Activated naive CD4-positive, alpha-beta T cell treated with anti-CD3 and anti-CD28 coated beads for 36 hours (primary cell): ENCODE measurements around the gene GRIK1. TPM values are rescaled to one million over a fixed set of nuclear protein-coding genes. Genes with fewer than 3 reads are reported as not detected.
"Not testable (repeated sequence)": the region's sequence is repeated elsewhere in the genome, so short reads cannot be mapped to it uniquely, and the experiment has no call there.

Experiments
- CTCF ChIA-PET: fragments of 350-600 bp; sonication (Branson Sonifier 250); formaldehyde crosslinking; loops from one replicate; lab custom pipeline; 2021; ENCODE audit warnings: antibody characterized with exemption; lab: Charles Lee
- DNase-seq: peaks from one replicate; pipeline ENCODE4 v3.0.0-alpha.2; 2020
- H3K27ac Mint-ChIP-seq: one replicate; pipeline ENCODE4 v1.8.0; 2021; ENCODE audit warnings: mild to moderate bottlenecking, mixed read lengths
- H3K27me3 Mint-ChIP-seq: one replicate; pipeline ENCODE4 v1.8.0; 2021; ENCODE audit warnings: low read depth, mixed read lengths
- H3K36me3 Mint-ChIP-seq: one replicate; pipeline ENCODE4 v1.8.0; 2021; ENCODE audit warnings: low read depth, mixed read lengths
- H3K4me1 Mint-ChIP-seq: one replicate; pipeline ENCODE4 v1.8.0; 2021; ENCODE audit warnings: low read depth, mixed read lengths
- H3K4me3 Mint-ChIP-seq: one replicate; pipeline ENCODE4 v1.8.0; 2021; ENCODE audit warnings: mild to moderate bottlenecking, moderate library complexity, mixed read lengths
- H3K9me3 Mint-ChIP-seq: one replicate; pipeline ENCODE4 v1.8.0; 2021; ENCODE audit warnings: mixed read lengths
- intact Hi-C: fragments of 100-400 bp; cut with micrococcal nuclease; formaldehyde crosslinking; loops from one replicate; pipeline ENCODE4 v1.15.1; 2023
- total RNA-seq, 2 experiments: library from RNA; stranded (reverse); gene quantifications; one replicate each; pipeline ENCODE4 v1.2.3, GENCODE V29; 2021

GRIK1 gene
- total RNA-seq, 2 experiments from 2014 or later = not detected

- Mint-ChIP-seq H3K4me3 (no peak overlapping the region), H3K36me3 (peaks cover 2% of the 10 kb centered on the region), H3K4me1 (no peaks in the 10 kb centered on the region), H3K27ac (no peak overlapping the region), H3K9me3 (peaks cover 4% of the 10 kb centered on the region), H3K27me3 (no peaks in the 10 kb centered on the region)
- CTCF ChIA-PET = no interaction called here
- no peak for DNase-seq
- intact Hi-C loops = no loop called here
Measured at GRCh38 chr21:29626801-29627470, 312.9 kb downstream of the GRIK1 start.

DNA sequence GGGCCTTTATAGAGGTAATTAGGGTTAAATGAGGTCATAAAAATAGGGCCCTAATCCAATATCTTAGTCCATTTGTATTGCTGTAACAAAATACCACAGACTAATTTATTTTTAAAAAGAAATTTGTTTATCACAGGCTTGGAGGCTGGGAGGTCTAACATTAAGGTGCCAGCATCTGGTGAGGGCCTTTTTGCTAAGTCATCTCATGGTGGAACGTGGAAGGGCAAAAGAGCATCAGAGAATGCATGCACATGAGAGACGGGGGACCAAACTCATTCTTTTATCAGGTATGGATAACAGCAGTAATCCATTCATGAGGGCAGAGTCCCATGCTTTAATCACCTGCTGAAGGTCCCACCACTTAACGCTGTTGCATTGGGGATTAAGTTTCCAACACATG lies 313.8 kb downstream of the GRIK1 start:
- intact Hi-C loops = no loop called here
- CTCF ChIA-PET = no interaction called here
- no peak for DNase-seq
- Mint-ChIP-seq H3K9me3 (peaks cover 4% of the 10 kb centered on the region), H3K36me3 (peaks cover 2% of the 10 kb centered on the region), H3K4me1 (peaks cover 2% of the 10 kb centered on the region), H3K27ac (no peak overlapping the region), H3K4me3 (no peak overlapping the region), H3K27me3 (no peaks in the 10 kb centered on the region)

GRCh38 chr21:29624776-29625175 lies 315.0 kb downstream of the GRIK1 start:
- no peak overlapping the region for H3K4me3 Mint-ChIP-seq
- intact Hi-C loops = no loop called here
- peaks cover 4% of the 10 kb centered on the region for H3K9me3 Mint-ChIP-seq
- no peak for DNase-seq
- peaks cover 2% of the 10 kb centered on the region for H3K36me3 Mint-ChIP-seq
- H3K4me1 Mint-ChIP-seq = peaks cover 2% of the 10 kb centered on the region
- CTCF ChIA-PET = no interaction called here
- no peak overlapping the region for H3K27ac Mint-ChIP-seq
- H3K27me3 Mint-ChIP-seq = no peaks in the 10 kb centered on the region

GRCh38 chr21:29621525-29621924 lies 318.3 kb downstream of the GRIK1 start:
- peaks cover 4% of the 10 kb centered on the region for H3K9me3 Mint-ChIP-seq
- H3K27me3 Mint-ChIP-seq = no peaks in the 10 kb centered on the region
- peaks cover 2% of the 10 kb centered on the region for H3K4me1 Mint-ChIP-seq
- intact Hi-C loops = no loop called here
- no peak overlapping the region for H3K4me3 Mint-ChIP-seq
- no peak for DNase-seq
- CTCF ChIA-PET = interaction anchor here (0.7 kb wide), 1 partner anchor 168 kb away, joined by 5 read pairs; no protein-coding TSS in a partner anchor
- H3K36me3 Mint-ChIP-seq = peaks cover 2% of the 10 kb centered on the region
- H3K27ac Mint-ChIP-seq = no peak overlapping the region

- H3K36me3 Mint-ChIP-seq = no peaks in the 10 kb centered on the region
- H3K4me1 Mint-ChIP-seq = peaks cover 2% of the 10 kb centered on the region
- CTCF ChIA-PET = interaction anchor here (1.0 kb wide), 1 partner anchor 139 kb away, joined by 3 read pairs; no protein-coding TSS in a partner anchor
- no peak overlapping the region for H3K27ac Mint-ChIP-seq
- H3K27me3 Mint-ChIP-seq = no peaks in the 10 kb centered on the region
- intact Hi-C loops = no loop called here
- DNase-seq = no peak
- H3K4me3 Mint-ChIP-seq = no peak overlapping the region
- H3K9me3 Mint-ChIP-seq = no peaks in the 10 kb centered on the region
Measured at GRCh38 chr21:29616209-29616751, 323.5 kb downstream of the GRIK1 start.

DNA sequence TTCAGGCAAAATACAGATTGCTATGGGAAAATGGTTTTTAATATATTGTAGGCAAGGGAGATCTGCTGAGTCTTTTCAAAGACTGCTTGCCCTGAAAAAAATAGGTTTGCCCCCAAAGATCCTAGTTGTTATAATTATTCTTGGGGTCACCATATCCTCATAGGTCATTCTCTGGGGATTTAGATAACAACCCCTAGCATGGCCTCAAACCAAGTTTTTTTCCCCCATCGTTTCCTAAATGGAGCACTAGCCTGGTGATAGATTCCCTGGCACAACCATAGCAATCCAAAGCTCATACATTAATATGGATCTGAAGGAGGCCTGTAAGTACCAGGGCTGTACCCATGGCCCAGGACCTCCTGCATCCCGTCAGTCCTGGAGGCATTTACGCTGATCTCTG lies 325.9 kb downstream of the GRIK1 start:
- intact Hi-C loops = no loop called here
- CTCF ChIA-PET = interaction anchor here (0.7 kb wide), 1 partner anchor 72 kb away, joined by 3 read pairs; no protein-coding TSS in a partner anchor
- no peak overlapping the region for H3K27ac Mint-ChIP-seq
- no peak overlapping the region for H3K4me3 Mint-ChIP-seq
- no peaks in the 10 kb centered on the region for H3K27me3 Mint-ChIP-seq
- H3K36me3 Mint-ChIP-seq = no peaks in the 10 kb centered on the region
- no peaks in the 10 kb centered on the region for H3K4me1 Mint-ChIP-seq
- DNase-seq = no peak
- H3K9me3 Mint-ChIP-seq = no peaks in the 10 kb centered on the region

- H3K4me3 Mint-ChIP-seq = no peak overlapping the region
- no peaks in the 10 kb centered on the region for H3K4me1 Mint-ChIP-seq
- H3K36me3 Mint-ChIP-seq = no peaks in the 10 kb centered on the region
- H3K9me3 Mint-ChIP-seq = no peaks in the 10 kb centered on the region
- no peak for DNase-seq
- intact Hi-C loops = no loop called here
- H3K27ac Mint-ChIP-seq = no peak overlapping the region
- no peaks in the 10 kb centered on the region for H3K27me3 Mint-ChIP-seq
- CTCF ChIA-PET = interaction anchor here (0.6 kb wide), 1 partner anchor 146 kb away, joined by 4 read pairs; no protein-coding TSS in a partner anchor
Measured at GRCh38 chr21:29613021-29613420, 326.8 kb downstream of the GRIK1 start.

GRCh38 chr21:29610779-29611360 lies 328.9 kb downstream of the GRIK1 start:
- CTCF ChIA-PET = no interaction called here
- no peaks in the 10 kb centered on the region for H3K27me3 Mint-ChIP-seq
- intact Hi-C loops = no loop called here
- H3K36me3 Mint-ChIP-seq = no peaks in the 10 kb centered on the region
- H3K4me1 Mint-ChIP-seq = no peaks in the 10 kb centered on the region
- H3K9me3 Mint-ChIP-seq = no peaks in the 10 kb centered on the region
- no peak overlapping the region for H3K27ac Mint-ChIP-seq
- H3K4me3 Mint-ChIP-seq = no peak overlapping the region
- no peak for DNase-seq

- no peaks in the 10 kb centered on the region for H3K36me3 Mint-ChIP-seq
- H3K4me3 Mint-ChIP-seq = no peak overlapping the region
- H3K27me3 Mint-ChIP-seq = no peaks in the 10 kb centered on the region
- H3K9me3 Mint-ChIP-seq = no peaks in the 10 kb centered on the region
- H3K27ac Mint-ChIP-seq = no peak overlapping the region
- no peaks in the 10 kb centered on the region for H3K4me1 Mint-ChIP-seq
- DNase-seq = no peak
- intact Hi-C loops = loop anchor here (10.0 kb wide), 1 partner anchor 238 kb away; no protein-coding TSS in a partner anchor
- CTCF ChIA-PET = no interaction called here
Measured at GRCh38 chr21:29606613-29607012, 333.2 kb downstream of the GRIK1 start.

DNA sequence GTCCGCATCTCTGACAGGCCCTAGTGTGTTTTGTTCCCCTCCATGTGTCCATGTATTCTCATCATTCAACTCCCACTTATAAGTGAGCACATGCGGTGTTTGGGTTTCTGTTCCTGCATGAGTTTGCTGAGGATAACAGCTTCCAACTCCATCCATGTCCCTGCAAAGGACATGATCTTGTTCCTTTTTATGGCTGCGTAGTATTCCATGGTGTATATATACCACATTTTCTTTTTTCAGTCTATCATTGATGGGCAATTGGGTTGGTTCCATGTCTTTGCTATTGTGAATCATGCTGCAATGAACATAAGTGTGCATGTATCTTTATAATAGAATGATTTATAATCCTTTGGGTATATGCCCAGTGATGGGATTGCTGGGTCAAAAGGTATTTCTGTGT lies 334.6 kb downstream of the GRIK1 start:
- not testable (repeated sequence) for H3K36me3 Mint-ChIP-seq, H3K9me3 Mint-ChIP-seq, DNase-seq, H3K27me3 Mint-ChIP-seq, H3K4me1 Mint-ChIP-seq, H3K27ac Mint-ChIP-seq, H3K4me3 Mint-ChIP-seq
- CTCF ChIA-PET = interaction anchor here (0.6 kb wide), 1 partner anchor 192 kb away, joined by 3 read pairs; no protein-coding TSS in a partner anchor
- intact Hi-C loops = loop anchor here (10.0 kb wide), 1 partner anchor 240 kb away; no protein-coding TSS in a partner anchor

DNA sequence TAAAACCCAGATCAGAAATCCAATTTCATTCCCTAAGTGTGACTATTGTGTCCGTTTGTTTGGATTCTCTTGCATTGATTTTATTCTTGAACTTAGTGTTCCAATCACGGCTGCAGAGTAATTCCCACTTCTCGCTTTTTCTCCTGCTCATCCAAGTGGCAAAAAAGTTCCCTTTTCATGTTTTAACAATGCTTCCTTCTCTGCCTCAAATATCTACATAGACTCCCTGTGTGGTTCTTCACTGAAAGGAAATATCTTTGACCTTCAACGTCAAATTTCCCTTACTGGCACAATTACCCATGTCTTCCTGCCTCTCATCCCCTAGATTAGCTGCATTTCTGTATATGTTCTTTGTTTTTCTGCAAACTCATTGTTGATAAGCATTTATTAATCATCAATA lies 335.7 kb downstream of the GRIK1 start:
- no peaks in the 10 kb centered on the region for H3K27me3 Mint-ChIP-seq
- CTCF ChIA-PET = no interaction called here

GRCh38 chr21:29601047-29601446 lies 338.7 kb downstream of the GRIK1 start:
- Mint-ChIP-seq H3K27me3 (no peaks in the 10 kb centered on the region), H3K27ac (no peak overlapping the region), H3K36me3 (no peaks in the 10 kb centered on the region), H3K4me1 (no peaks in the 10 kb centered on the region), H3K4me3 (no peak overlapping the region), H3K9me3 (no peaks in the 10 kb centered on the region)
- no peak for DNase-seq
- CTCF ChIA-PET = no interaction called here
- intact Hi-C loops = loop anchor here (10.0 kb wide), 1 partner anchor 244 kb away; no protein-coding TSS in a partner anchor

More for the DNA sequence above, 335.7 kb downstream of the GRIK1 start:
- no peak overlapping the region for H3K4me3 Mint-ChIP-seq
- no peaks in the 10 kb centered on the region for H3K9me3 Mint-ChIP-seq
- intact Hi-C loops = loop anchor here (10.0 kb wide), 1 partner anchor 241 kb away; no protein-coding TSS in a partner anchor
- no peak for DNase-seq
- no peak overlapping the region for H3K27ac Mint-ChIP-seq
- H3K4me1 Mint-ChIP-seq = no peaks in the 10 kb centered on the region
- H3K36me3 Mint-ChIP-seq = no peaks in the 10 kb centered on the region
